Panc1 (cell line): ENCODE data around the gene ABI1. TPM values are rescaled to one million over a fixed set of nuclear protein-coding genes. Genes with fewer than 3 reads are reported as not detected.
A peak's percentile ranks its signal among the peaks of the same experiment; 100 is the strongest.

ENCODE experiments used
- ATAC-seq: fragments of 200-7000 bp; cut with Tn5 transposase; 2 replicates; pipeline ENCODE4 v1.9.1; 2020; ENCODE audit warnings: mild to moderate bottlenecking, moderate library complexity
- BruUV-seq: library from RNA; stranded (reverse); fragments of 400-500 nt; replicated peaks from 2 replicates; lab custom pipeline; 2021; lab: Mats Ljungman, UMichigan
- CTCF ChIA-PET: fragments of 300-600 bp; sonication (Branson Sonifier 250); formaldehyde crosslinking; loops from one replicate; lab custom pipeline; 2022; ENCODE audit warnings: antibody characterized with exemption; lab: Charles Lee
- POLR2A ChIA-PET: fragments of 300-600 bp; sonication (Branson Sonifier 250); formaldehyde crosslinking; loops from one replicate; lab custom pipeline; 2022; ENCODE audit warnings: antibody characterized with exemption; lab: Charles Lee
- DNase-seq: peaks from one replicate; pipeline ENCODE4 v3.0.0-alpha.2; 2010; ENCODE audit warnings: low read depth, low spot score
- H3K27ac ChIP-seq: 2 replicates; pipeline ENCODE4 v1.5.1; 2011; ENCODE audit warnings: mild to moderate bottlenecking, low read length, inconsistent platforms
- H3K27me3 ChIP-seq: fragments of 200-500 bp; sonication (Bioruptor generic); 2 replicates; pipeline ENCODE4 v1.6.0; 2014; ENCODE audit warnings: low read length, inconsistent platforms; ENCODE audit not compliant: control insufficient read depth, insufficient read depth
- H3K36me3 ChIP-seq: fragments of 200-500 bp; sonication (Bioruptor generic); 2 replicates; pipeline ENCODE4 v1.5.1; 2014; ENCODE audit warnings: inconsistent platforms, mild to moderate bottlenecking, low read length, moderate library complexity; ENCODE audit not compliant: control insufficient read depth, insufficient read depth
- H3K4me1 ChIP-seq: 2 replicates; pipeline ENCODE4 v1.5.1; 2011; ENCODE audit warnings: inconsistent platforms, mild to moderate bottlenecking, low read length, moderate library complexity; ENCODE audit not compliant: control insufficient read depth, insufficient read depth
- H3K4me3 ChIP-seq, 2 experiments: 2 replicates each; pipeline ENCODE4 v1.5.1; 2011 to 2012; ENCODE audit warnings: low read depth in 2 of 2, low read length in 2 of 2, mild to moderate bottlenecking in 2 of 2, inconsistent platforms in 1 of 2, moderate library complexity in 1 of 2
- H3K9me3 ChIP-seq: fragments of 200-500 bp; sonication (Bioruptor generic); 2 replicates; pipeline ENCODE4 v1.5.1; 2014; ENCODE audit warnings: low read depth, mild to moderate bottlenecking, inconsistent platforms, low read length, moderate library complexity; ENCODE audit not compliant: control insufficient read depth, insufficient read depth
- POLR2AphosphoS5 ChIP-seq: IDR thresholded peaks from 2 replicates; pipeline ENCODE4 v1.6.1; 2012; ENCODE audit warnings: mild to moderate bottlenecking, low read depth, low read length, moderate library complexity
- REST ChIP-seq, 2 experiments: IDR thresholded peaks; 2 replicates each; pipeline ENCODE4 v1.6.1; 2011 to 2012; ENCODE audit warnings: low read depth in 2 of 2, control low read depth in 1 of 2, low read length in 1 of 2, mild to moderate bottlenecking in 1 of 2, moderate library complexity in 1 of 2; ENCODE audit not compliant: insufficient read depth in 1 of 2
- SIN3A ChIP-seq: IDR thresholded peaks from 2 replicates; pipeline ENCODE4 v1.6.1; 2012; ENCODE audit warnings: low read depth, mild to moderate bottlenecking, low read length, moderate library complexity, borderline replicate concordance; ENCODE audit not compliant: insufficient read depth
- TCF7L2 ChIP-seq: IDR thresholded peaks from 2 replicates; pipeline ENCODE4 v1.6.1; 2011; ENCODE audit warnings: mild to moderate bottlenecking, low read depth, low read length, inconsistent platforms
- in situ Hi-C: cut with HindIII; loops from 2 replicates; pipeline ENCODE4 v1.10.0; 2016; ENCODE audit warnings: low sequenced_read_pairs, low pct_unique_long_range_greater_than_20kb
- intact Hi-C: fragments of 100-400 bp; cut with micrococcal nuclease; formaldehyde crosslinking; loops from one replicate; pipeline ENCODE4 v1.10.0; 2022; ENCODE audit not compliant: unreplicated experiment
- total RNA-seq: library from RNA; stranded (reverse); gene quantifications from one replicate; pipeline ENCODE4 v1.2.1, GENCODE V29; 2021; ENCODE audit not compliant: unreplicated experiment
- TF ChIP-seq, protein P1 (sequence below): fragments of 450-650 bp; IDR thresholded peaks from 2 replicates; pipeline ENCODE4 v1.5.1; 2017; ENCODE audit warnings: mild to moderate bottlenecking

ABI1 gene
- total RNA-seq, 1 experiment from 2014 or later: 35.2 TPM

DNA sequence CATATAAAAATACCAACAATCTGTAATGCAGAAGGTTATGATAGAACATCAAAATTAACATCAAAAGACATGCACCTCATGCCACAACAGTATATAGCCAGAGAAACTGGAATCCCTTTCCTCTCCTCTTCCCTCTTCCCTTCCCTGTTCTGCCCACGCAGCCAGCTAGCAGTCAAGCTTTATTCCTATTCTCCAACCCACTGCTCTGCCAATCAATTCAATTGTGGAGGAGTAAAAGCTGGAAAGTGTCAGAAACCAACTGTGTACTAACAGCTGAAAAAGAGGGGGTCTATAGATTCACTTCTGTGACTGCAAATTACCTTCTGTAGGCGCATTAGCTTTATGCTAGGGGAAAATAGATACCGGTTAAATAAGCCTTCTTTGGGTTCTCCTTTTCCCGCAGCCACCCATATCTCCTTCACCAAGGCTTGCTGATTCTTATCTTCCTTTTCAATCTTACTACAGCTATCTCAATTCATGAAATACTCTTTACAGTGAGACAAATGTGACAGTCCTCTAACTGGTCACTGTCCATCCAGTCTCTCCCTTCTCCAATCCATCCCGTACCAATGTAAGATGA is 16.3 kb downstream of the ABI1 start:
- no peaks in the 10 kb centered on the region for H3K4me1 ChIP-seq
- H3K27me3 ChIP-seq: no peaks in the 10 kb centered on the region
- no peaks in the 10 kb centered on the region for H3K36me3 ChIP-seq
- in situ Hi-C loops: no loop called here
- TF ChIP-seq TCF7L2 (no peak), POLR2AphosphoS5 (no peak), SIN3A (no peak), REST (IDR thresholded peaks at IDR 0.05; ENCODE audit: insufficient read depth in 1 of 2, low read depth in 2 of 2, low read length in 1 of 2) (no peak)
- TF ChIP-seq, protein P1, sequence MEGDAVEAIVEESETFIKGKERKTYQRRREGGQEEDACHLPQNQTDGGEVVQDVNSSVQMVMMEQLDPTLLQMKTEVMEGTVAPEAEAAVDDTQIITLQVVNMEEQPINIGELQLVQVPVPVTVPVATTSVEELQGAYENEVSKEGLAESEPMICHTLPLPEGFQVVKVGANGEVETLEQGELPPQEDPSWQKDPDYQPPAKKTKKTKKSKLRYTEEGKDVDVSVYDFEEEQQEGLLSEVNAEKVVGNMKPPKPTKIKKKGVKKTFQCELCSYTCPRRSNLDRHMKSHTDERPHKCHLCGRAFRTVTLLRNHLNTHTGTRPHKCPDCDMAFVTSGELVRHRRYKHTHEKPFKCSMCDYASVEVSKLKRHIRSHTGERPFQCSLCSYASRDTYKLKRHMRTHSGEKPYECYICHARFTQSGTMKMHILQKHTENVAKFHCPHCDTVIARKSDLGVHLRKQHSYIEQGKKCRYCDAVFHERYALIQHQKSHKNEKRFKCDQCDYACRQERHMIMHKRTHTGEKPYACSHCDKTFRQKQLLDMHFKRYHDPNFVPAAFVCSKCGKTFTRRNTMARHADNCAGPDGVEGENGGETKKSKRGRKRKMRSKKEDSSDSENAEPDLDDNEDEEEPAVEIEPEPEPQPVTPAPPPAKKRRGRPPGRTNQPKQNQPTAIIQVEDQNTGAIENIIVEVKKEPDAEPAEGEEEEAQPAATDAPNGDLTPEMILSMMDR: no peak
- ChIA-PET POLR2A (no interaction called here), CTCF (no interaction called here)
- no TSS peak for BruUV-seq
- DNase-seq (no peak), ATAC-seq (no peak)
- no peak overlapping the region for H3K4me3 ChIP-seq
- intact Hi-C loops: no loop called here
- no peaks in the 10 kb centered on the region for H3K9me3 ChIP-seq
- H3K27ac ChIP-seq: no peak overlapping the region

- no peak overlapping the region for H3K27ac ChIP-seq
- POLR2A ChIA-PET: no interaction called here
These were observed 17.0 kb downstream of the ABI1 start for GRCh38 chr10:26843736-26844135.

More at GRCh38 chr10:26843736-26844135, 17.0 kb downstream of the ABI1 start:
- no peaks in the 10 kb centered on the region for H3K36me3 ChIP-seq
- H3K9me3 ChIP-seq: no peaks in the 10 kb centered on the region
- no peaks in the 10 kb centered on the region for H3K27me3 ChIP-seq
- TF ChIP-seq, protein P1: no peak
- TF ChIP-seq SIN3A (no peak), POLR2AphosphoS5 (no peak), REST (IDR thresholded peaks at IDR 0.05; ENCODE audit: insufficient read depth in 1 of 2, low read depth in 2 of 2, low read length in 1 of 2) (no peak), TCF7L2 (no peak)
- in situ Hi-C loops: no loop called here
- H3K4me1 ChIP-seq: no peaks in the 10 kb centered on the region
- no peak for DNase-seq
- no peak overlapping the region for H3K4me3 ChIP-seq
- BruUV-seq: TSS peak; percentile 59
- no peak for ATAC-seq
- intact Hi-C loops: no loop called here
- CTCF ChIA-PET: no interaction called here
